SK-N-SH (cell line): Measurements from ENCODE around the gene ZNF665.
"Not testable (repeated sequence)": the region's sequence is repeated elsewhere in the genome, so short reads cannot be mapped to it uniquely, and the experiment has no call there.

ENCODE experiments used
- CTCF ChIP-seq: fragments of 200-600 bp; sonication (generic); IDR thresholded peaks from 2 replicates; pipeline ENCODE4 v1.6.1; 2017; ENCODE audit warnings: antibody characterized with exemption, mild to moderate bottlenecking, moderate library complexity
- FOSL2 ChIP-seq: IDR thresholded peaks from 2 replicates; pipeline ENCODE4 v1.4.0; 2012; ENCODE audit warnings: low read depth, mild to moderate bottlenecking, moderate library complexity, borderline replicate concordance
- JUND ChIP-seq: IDR thresholded peaks from 2 replicates; pipeline ENCODE4 v1.4.0; 2012
- POLR2AphosphoS5 ChIP-seq: IDR thresholded peaks from 2 replicates; pipeline ENCODE4 v1.6.1; 2012; ENCODE audit warnings: low read depth, low read length
- RCOR1 ChIP-seq: fragments of 150-350 bp; IDR thresholded peaks from 2 replicates; pipeline ENCODE4 v1.6.1; 2017; ENCODE audit warnings: antibody characterized with exemption, low read length
- TAF1 ChIP-seq: IDR thresholded peaks from 2 replicates; pipeline ENCODE4 v1.6.1; 2012; ENCODE audit warnings: low read depth, mild to moderate bottlenecking, low read length, moderate library complexity, borderline replicate concordance
- TEAD4 ChIP-seq: IDR thresholded peaks from 2 replicates; pipeline ENCODE4 v1.4.0; 2012; ENCODE audit warnings: mild to moderate bottlenecking, borderline replicate concordance; ENCODE audit not compliant: insufficient read depth
- TF ChIP-seq, protein P1 (sequence below): IDR thresholded peaks from 2 replicates; pipeline ENCODE4 v1.4.0; 2012; ENCODE audit warnings: low read depth, borderline replicate concordance

DNA sequence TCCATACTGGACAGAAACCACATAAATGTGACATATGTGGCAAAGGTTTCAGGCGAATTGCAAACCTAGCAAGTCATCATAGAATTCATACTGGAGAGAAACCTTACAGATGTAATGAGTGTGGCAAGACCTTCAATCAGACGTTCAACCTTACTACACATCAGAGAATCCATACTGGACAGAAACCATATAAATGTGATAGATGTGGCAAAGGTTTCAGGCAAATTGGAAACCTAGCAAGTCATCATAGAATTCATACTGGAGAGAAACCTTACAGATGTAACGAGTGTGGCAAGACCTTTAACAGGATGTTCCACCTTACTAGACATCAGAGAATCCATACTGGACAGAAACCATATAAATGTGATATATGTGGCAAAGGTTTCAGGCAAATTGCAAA, 18.4 kb upstream of the ZNF665 start:
- not testable (repeated sequence) for TF ChIP-seq RCOR1, FOSL2, CTCF, TEAD4, TAF1, POLR2AphosphoS5, JUND
- TF ChIP-seq, protein P1, sequence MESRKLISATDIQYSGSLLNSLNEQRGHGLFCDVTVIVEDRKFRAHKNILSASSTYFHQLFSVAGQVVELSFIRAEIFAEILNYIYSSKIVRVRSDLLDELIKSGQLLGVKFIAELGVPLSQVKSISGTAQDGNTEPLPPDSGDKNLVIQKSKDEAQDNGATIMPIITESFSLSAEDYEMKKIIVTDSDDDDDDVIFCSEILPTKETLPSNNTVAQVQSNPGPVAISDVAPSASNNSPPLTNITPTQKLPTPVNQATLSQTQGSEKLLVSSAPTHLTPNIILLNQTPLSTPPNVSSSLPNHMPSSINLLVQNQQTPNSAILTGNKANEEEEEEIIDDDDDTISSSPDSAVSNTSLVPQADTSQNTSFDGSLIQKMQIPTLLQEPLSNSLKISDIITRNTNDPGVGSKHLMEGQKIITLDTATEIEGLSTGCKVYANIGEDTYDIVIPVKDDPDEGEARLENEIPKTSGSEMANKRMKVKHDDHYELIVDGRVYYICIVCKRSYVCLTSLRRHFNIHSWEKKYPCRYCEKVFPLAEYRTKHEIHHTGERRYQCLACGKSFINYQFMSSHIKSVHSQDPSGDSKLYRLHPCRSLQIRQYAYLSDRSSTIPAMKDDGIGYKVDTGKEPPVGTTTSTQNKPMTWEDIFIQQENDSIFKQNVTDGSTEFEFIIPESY, result not testable (repeated sequence)
